CD4-positive, alpha-beta T cell treated with Interferon gamma for 1 hour (primary cell): ENCODE results near the gene TNFRSF14.
"Not testable (repeated sequence)": the region's sequence is repeated elsewhere in the genome, so short reads cannot be mapped to it uniquely, and the experiment has no call there.

Source experiments
- DNase-seq: peaks from one replicate; pipeline ENCODE4 v3.0.0-alpha.2; 2020

Gene TNFRSF14

DNA sequence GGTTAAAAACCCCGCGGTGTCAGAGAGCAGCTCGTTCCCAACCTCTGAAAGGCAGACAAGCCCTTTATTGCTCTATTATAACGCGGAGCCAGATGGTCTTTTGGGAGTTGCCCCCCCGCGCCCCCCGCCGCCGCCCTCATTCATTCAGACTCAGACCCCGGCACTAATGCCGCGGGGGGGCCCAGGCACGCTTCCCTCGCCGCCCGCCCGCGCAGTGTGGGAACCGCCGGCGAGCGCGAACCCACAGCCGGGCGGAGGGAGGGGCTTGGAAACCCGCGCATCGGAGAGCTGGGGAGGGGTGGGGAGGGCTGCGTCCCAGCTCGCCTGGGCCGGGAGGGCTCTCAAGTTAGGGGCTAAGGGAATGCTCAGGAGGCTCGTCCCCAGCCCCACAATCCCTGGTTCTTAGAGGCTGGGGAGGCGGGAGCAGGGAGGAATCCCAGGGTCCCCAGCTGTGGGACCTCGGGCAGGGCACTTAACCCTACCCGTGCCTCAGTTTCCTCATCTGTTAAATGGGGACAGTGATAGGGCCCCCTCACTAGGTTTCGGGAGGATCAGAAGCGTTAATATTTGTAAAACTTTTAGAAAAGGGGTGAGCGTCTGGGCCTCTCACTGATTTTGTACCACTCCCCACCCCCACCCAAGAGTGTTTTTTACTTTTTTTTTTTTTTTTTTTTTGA lies 15.2 kb upstream of the TNFRSF14 start:
- DNase-seq: no peak

DNA sequence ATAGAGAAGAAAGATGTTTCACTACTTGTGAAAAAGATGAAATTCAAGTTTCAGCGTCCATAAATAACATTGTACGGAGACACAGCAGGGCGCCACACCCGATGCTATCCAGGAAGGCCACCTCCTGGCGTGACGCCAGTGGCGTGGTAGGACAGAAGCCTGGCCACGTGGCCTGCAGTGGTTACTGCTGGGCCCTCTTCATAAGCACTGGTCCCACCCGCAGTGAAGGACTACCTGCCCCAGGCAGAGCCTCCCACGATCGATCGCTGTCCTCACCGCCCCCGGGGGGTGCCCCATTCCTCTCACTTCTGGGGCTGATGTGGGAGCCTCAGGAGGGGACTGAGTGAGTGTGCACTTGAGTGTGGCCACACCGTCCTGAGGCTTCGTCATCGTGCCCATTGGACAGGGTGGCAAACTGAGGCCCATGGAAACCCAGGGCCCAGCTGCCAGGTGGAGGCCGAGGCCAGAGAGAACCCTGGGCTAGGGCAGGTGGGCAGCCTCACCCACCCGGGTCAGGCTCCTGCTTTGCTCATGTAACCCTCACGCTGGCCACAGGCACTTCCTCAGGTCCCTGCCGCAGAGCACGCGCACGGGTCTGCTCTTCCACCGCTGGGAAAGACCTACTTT lies 14.4 kb upstream of the TNFRSF14 start:
- no peak for DNase-seq

DNA sequence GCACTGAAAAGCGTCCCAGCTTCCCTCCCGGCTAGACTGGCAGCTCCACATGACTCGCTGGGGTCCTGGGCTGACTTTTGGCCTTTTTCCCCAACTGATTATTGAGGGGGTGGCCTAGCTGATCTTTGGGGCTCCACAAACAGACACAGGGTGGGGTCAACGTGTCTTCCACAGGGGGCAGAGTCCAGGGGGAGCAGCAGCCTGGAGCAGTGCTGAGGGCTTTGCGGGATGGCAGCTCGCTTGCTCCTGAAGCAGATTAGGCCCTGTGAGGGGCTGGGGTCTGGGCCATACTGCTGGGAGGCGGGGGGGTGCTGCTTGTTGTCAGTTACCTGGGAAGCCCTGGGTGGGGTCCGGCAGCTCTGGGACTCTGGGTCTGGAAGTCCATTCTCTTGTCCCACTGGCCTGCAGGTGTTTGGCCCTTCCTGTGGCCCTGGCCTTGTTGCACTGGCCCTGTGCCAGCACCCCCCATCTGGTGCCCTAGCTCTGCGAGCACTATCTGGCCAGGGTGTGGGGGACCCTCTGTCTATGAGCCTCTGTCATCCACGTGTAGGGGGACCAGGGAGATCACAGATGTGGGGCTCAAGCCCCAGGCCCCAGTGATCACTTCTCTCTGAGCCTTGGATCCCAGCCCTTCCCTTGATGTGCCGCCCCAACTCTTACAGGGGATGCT lies 13.8 kb upstream of the TNFRSF14 start:
- no peak for DNase-seq

DNA sequence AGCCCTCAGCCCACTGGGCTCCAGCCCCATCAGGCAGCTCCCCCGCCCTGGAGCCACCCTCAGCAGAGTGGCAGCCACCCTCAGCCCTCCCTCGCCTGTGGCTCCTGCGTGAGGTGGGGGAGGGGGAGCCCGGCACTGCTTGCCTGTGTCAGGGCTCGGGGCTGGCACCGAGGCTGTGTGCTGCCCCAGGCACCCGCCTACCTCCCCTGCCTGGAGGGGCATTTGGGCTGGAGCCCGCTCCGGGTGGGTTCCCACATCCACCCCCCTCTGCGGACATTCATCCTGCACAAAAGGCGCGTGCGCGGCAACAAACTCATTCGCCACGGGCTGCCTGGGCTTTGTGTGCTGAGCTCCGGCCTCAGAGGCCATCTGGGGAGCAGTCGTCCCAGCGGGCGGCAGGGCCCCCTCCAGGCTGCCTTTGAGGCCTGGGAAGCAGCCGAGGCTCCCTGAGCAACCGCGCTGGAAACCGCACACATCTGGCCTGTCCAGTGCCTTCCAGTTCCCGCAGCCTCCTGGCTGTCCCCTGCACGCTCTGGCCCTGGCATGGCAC lies 12.6 kb upstream of the TNFRSF14 start:
- DNase-seq: peak; percentile 31

DNA sequence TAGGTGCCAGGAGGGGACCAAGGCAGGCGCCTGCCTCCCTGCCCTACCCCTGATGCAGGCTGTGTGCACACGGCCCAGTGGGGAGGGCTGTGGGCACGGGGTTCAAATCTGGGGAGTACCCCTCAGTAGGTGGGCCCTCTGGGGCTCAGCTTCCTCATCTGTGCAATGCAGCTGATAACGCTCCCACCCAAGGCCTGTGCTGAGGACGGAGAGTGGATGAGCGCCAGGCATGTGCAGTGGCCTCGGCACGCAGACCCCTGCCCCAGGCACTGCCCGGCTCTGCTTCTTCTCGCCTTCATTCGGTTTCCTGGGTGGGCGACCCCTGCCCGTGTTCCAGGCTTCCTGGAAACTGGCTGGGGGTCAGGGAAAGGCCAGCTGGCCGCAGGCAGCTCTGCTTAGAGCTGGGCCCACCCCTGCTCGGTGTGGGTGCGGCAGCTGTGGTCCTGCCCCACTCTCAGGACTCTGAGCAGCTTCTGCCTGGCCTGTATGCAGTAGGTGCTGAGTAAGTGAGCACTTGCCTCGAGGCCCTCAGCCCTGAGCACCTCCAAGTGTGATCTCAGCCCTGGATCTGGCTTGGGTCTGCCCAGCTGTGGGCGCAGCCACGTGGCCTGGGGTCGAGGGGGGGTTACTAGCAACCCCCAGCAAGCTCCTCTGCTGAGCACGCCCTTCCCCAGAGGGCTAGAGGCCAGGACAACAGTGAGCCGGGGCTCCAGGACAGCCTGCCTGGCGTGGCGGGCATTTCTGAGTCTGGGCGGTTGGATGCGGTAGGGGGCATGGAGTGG lies 11.9 kb upstream of the TNFRSF14 start:
- DNase-seq: no peak

DNA sequence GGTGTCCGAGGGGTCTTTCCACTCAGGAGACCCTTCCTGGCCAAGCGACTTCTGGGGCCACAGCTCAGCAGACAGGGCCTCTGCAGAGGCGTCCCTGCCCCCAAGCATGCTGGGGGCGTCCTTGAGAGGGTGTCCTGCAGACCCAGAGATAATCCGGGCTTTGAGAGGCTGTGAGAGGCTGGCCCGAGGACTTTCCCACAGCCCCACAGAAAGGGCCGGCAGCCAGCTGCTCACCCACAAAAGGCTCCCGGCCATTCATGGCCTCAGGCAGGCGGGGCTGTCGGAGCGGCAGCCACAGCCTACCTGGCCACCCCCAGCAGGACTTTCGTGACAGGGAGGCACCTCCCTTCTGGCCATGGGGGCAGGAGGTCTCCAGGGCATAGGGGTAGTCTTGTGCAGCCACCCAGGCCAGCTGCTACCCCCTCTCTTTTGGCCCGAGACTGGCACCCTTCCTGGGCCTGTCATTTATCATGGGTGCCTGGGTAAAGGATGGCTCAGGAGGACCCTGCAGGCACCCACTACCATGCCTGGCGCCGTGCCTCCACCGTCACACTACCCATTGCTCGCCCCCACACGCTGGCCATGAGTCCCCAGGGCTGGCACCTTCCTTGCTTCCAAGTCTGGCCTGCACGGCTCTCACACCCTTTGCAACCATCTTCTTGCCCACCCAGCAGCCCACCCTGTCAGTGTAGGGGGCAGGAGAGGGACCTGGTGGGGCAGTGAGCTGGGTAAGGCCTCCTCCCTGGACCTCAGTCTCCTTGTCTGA lies 11.1 kb upstream of the TNFRSF14 start:
- DNase-seq: no peak

DNA sequence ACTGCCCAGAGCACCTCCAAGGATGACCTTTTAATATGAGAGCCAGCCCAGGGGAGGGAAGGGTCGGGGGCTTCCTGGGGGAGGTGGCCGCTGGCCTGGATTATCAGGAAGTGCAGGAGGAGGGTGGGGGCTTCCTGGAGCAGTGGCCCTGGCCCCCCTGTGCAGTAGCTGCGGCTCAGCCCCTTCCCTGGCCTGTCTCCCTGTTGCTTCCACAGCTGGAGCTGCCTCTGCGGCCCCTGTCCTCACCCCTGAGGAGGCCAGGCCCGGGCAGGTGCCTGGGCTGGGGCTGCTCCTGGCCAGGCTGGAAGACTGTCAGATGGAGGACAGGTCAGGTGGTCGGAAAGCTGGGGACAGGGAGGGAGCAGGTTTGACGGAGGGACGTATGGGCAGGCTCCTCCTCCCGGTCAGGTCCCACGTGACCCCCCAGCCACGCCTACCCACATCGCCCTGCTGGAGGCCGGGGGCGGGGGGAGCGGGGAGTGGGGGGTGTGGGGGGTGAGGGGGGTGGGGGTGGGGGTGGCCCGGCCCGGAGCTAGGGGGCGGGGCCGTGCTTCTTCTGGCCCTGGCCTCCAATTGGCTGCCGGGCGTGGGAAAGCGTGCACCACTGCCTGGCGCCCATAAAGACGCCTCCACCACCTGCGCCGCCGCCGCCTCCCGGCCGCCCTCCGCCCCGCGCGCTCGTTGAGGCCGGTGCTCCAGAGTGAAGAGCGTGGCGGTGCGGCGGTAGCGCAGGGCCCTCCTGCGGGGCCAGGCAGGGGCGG lies 10.2 kb upstream of the TNFRSF14 start:
- DNase-seq: peak; percentile 95

DNA sequence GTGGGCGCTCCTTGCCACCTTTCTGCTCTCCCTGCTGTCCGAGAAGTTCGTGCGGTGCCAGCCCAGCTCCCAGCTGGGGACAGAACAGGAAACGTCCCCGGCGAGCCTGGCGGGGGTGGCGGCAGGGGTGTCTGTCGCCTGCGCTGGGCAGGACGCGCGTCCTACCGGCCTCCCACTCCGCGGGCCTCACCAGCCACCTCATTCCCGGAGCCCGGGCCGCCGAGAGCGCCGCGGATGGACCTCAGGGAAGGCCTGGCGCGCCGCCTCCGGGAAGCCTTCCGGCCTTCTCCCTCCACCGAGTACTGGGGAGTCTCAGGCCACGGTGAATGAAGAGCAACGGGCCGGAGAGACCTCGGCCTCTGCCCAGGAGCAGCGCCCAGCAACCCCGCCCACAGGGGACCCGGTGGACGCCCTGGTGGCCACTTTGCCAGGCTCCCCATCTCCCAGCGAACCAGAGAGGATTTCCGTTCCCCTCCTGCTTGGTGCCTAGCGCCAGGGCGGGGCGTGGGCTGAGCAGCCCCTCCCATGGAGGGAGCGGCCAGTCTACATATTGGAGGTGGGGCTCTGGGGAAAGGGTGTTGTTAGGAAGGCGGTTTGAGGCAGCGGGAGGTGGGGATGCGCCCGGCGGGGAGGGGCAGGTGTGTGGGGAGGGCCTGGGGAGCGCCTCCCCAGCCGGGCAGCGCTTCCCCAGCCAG lies 9.5 kb upstream of the TNFRSF14 start:
- DNase-seq: peak; percentile 89

DNA sequence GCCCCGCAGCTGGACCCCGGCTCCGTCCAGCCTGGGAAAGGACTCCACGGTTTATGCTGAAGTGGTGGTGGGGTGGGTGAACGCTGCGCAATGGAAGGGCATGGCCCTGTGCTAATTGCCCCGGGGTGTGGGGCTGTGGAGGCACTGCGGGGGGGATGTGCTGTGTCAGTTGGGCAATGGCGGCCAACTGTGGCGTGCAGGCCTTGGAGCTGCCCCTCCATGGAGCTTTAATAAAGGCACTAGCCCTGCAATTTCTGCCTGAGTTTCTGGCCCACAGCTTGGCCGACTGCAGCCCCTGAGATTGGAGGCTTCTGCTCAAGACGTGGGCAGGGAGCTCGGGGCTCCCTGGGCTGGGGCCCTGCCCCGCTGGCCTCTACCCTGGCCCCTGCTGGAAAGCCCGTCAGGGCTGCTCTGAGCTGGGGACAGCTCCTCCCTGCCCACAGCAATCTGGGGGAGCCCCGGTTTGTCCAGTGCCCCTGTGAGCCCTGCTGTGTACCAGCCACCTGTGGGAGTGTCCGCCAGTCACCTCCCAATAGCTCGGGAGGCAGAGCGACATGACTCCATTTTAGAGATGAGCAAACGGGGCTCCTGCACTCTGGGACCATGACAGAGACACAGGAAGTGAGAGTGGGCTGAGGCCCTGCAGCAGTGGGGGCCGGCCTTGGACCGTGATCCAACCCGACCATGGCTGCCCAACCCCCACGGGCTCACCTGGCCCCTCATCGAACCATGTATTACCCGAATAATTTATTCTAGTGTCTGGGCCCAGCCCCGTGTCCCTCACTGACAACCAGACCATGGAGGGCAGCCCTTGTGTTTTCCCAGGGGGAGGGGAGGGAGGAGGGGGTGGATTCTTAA lies 8.7 kb upstream of the TNFRSF14 start:
- DNase-seq: no peak

DNA sequence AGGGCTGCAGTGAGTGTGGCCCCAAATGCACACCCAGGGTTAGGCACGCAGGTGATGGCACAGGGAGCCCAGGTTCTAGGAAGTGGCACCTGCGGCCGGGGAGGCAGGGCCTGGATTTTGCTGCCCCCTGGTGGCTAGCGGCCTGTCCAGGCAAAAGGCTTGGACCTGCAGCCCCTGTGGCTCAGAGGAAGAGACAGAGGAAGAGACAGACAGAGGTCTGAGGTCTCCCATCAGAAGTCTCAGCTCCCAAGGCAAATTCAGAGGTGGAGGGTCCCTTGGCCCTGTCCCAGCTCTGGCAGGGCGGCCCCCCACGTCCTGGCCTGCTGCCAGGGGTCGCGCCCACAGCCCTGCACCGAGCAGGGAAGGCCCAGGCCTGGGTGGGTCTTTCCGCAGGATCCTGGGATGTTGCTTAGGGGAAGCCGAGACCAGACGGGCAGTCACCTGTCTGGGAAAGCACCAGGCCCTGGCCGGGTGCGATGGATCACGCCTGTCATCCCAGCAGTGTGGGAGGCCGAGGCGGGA lies 8.0 kb upstream of the TNFRSF14 start:
- peak; percentile 87 for DNase-seq

DNA sequence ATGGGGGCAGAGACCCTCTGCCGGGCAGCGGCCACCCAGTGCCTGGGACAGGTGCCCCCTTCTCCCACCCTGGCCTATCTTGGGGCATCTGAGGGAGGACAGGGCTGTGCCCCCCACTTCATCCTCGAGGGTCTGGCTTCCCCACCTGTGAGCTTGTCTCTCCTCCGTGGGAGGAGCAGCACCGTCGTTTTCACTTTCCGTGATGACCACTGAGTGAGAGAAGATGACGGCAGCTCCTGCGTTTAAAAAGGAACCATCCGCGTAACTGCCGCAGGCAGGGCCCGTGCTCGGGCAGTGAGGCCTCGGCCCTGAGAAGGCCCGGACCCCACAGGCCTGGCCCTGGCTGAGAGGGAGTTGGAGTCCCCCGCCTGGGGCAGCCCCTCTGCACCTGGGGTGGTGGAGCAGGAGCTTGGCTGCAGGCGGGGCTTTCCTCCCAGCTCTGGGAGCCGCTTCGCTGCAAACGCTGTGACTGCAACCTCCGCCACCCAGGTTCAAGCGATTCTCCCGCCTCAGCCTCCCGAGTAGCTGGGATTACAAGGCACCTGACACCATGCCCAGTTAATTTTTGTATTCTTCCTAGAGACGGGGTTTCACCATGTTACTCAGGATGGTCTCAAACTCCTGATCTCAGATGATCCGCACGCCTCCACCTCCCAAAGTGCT lies 6.7 kb upstream of the TNFRSF14 start:
- DNase-seq: not testable (repeated sequence)

DNA sequence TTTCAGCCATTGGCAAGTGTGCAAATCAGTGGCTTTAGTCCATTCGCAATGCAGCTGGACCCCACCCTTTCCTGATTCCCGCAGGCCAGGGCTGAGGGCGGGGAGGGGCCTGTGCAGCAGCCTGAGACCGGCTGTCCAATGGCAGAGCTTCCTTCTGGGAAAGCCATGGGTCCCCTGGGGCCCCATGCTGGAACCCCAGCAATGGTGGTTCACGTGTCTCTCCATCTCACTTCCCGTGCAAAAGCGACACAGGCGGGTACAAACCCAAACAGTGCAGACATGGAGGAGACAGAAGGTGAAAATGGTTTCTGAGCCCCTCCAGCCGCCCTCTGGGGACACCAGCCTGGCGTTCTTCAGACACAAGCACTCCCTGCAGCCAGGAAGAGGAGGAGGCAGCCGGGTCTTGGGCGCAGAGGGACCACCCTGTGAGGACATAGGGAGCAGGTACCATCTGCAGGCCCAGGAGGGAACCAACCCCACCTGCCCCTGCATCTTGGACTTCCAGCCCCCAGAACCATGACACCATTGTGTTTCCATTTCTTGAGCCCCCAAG lies 5.8 kb upstream of the TNFRSF14 start:
- DNase-seq: not testable (repeated sequence)

DNA sequence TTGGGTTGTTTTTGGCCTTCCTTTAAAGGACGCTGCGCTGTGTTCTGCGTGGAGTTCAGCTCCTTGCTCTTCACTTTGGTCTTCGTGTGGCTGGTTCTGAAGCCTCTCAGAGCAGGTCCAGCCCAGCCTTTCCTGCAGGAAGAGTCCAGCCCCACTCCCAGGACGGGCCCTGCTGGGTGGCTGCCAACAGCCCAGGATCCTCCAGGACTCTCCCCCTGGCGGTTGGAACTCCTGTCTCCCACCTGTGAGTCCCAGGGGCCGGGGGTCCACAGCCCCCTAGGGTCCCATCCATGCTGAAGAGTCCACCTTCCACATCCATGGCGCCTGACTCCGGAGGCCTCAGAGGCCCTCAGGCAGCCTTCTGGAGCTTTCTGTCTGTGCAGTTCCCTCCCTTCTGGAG lies 4.6 kb upstream of the TNFRSF14 start:
- DNase-seq: not testable (repeated sequence)

DNA sequence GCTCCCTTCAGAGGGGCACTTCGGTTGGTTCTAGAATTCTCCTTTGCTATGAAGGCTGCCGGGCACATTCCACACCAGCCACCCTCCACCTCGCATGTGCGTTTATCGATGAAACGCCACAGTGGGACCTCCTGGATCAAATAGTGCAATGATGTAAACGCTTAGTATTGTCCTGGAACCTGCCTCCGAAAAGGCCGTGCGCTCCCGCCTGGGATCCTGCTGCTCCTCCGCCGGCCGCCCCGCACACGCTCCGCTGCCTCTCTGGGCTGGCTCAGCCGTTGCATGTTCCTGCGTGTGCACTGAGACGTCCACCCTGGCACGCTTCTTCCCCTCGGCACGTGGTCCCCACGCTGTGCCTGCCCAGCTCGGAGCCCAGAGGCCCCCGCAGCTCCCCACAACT lies 4.0 kb upstream of the TNFRSF14 start:
- no peak for DNase-seq

DNA sequence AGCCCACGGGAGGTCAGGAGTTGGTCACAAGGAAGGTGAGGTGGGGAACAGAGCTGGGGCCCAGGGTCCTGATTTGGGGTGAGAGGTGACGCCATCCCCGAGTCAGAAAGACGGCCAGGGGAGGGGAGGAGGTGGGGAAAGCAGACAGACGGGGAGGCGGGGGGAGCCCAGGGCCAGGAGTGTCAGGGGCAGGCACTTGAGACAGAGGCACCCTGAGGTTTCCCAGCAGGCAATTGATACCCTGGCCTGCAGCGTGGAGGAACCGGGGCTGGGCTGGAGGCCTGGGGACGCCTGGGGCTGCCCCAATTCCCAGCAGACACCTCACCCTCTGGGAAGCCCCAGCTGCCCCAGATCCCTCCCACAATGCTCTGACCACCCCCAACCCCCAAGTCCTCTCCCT lies 3.1 kb upstream of the TNFRSF14 start:
- DNase-seq: not testable (repeated sequence)

DNA sequence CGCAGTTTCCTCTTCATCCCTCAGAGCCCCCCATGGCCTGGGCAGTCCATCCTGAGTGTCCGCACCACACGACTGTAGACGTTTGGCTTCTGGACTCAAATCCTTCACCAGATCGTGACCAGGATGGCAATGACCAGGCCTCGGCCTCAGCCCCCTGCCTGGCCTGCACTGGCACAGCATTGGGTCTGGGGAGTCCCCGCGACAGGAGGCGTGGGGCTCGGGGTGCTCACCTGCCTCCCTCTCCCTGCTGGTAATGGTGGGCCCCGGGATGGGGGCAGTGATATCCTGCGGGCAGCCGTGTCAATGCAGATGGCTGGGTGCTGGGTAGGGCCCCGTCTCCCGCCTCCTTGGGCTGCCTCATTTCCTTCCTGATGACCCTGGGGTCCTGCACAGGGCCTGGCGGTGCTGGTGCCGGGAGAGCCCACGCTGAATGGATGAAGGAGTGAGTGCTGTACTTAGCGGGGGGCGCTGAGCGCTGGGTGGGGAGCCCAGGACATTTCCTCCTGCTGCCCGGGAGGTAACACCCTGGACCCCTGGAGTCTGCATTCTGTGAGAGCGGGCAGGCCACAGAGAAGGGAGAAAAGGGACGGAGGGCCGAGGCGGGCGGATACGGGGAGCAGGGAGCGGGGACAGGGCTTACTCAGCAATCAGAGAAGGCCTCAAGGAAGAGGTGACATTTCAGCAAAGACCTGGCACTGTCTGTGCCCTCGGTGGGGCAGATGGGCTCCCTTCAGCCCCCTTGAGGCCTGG lies 2.1 kb upstream of the TNFRSF14 start:
- no peak for DNase-seq

DNA sequence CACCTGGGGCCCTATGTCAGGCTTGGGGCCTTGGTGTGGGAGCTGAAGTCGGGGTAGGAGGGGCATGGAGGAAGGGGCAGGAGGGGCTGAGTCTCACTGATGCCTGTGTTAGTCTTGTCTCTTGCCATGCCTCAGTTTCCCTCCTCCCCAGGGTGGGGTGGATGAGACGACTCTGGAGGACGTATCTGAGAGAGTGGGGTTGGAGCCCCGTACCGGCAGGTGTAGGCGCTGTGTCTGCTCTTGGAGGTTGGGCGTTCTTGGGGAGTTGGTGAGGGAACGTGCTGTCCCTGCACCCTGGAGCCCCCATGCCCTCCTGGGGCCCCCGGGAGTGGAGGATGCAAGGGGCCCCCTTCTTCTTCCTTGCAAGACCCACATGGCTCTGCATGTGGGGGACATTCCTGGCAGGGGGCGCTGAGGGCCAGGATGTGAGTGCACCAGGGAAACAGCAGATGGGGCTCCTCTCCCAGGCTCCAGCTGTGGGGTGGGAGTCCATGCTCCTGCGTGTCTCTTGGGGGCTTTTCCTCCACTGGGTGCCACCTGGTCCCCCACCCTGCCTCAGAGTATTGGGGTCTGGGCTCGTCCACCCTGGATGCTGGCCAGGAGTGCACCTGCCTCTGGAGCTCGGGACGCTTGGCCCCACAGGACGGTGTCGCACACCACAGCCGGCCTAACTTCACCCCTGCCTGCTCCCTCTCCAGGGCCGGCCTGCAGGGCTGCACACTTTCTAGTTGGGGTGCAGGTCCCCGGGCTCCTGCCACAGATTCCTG lies 1.4 kb upstream of the TNFRSF14 start:
- peak; percentile 70 for DNase-seq
